ENCODE results near the gene SLC38A9.

SLC38A9 gene

DNA sequence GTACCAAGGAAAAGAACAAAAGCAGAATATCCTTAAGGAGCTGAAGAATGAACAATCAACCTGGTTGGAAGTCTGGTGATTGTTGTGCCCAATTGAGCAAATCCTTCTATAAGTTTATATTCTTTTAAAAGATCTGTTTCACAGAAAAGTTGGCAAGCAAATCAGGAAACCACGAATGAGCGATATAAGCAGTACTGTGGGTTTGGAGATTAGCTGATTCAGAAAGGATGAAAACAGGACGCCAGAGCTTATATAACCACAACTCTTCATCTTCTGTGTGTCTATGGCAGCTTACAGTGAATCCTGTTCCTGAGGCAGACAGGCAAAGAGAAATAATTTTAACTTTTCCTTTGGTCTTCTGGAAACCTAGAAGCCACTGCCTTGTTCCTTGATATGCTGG, 61.7 kb downstream of the SLC38A9 start:
- peak; percentile 17 for DNase-seq (ENCODE audit: low spot score)

GRCh38 chr5:55649963-55650362, 62.2 kb downstream of the SLC38A9 start:
- no peak for DNase-seq (ENCODE audit: low spot score)

- DNase-seq (ENCODE audit: low spot score): no peak
Observed at GRCh38 chr5:55645304-55645703, 66.8 kb downstream of the SLC38A9 start.

- DNase-seq (ENCODE audit: low spot score): no peak
Observed at GRCh38 chr5:55638455-55638854, 73.7 kb downstream of the SLC38A9 start.

DNA sequence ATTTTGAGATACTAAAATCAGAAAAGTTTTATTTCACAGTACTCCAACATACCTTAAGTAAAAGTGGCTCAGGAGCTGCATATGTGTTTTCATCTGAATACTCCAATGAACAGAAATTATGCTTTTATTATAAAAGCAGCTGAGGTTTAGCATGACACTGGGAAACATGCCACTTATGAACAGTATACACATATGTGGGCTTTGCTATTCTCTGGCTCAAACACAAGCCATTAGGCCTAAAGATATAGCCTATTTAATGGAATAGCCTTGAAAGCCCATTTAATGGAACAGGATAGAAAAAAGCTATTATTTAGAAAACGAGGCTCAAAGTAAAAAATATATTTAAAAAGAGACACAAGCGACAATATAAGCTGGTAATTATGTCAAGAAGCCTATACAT, 74.1 kb downstream of the SLC38A9 start:
- no peak for DNase-seq (ENCODE audit: low spot score)

- no peak for DNase-seq (ENCODE audit: low spot score)
Observed at GRCh38 chr5:55636683-55637082, 75.4 kb downstream of the SLC38A9 start.

DNA sequence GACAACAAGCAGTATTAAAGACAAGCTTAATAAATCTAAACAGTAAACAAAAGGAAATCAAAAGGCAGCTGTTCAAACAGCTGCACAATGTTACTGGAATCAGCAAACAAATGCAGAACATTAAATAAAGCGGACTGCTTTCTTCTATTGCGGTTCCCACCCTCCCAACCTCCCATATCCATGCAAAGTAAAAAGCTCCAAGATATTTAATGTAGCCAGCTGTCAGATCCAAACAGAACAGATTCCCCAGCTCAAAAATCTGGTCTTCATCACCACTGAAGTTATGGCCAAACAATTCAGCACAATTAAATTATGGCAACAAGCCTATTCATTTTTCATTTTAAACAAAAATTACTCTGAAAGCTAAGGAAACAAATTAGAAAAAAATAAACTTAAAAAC, 75.9 kb downstream of the SLC38A9 start:
- DNase-seq (ENCODE audit: low spot score): no peak

GRCh38 chr5:55634866-55635265, 77.3 kb downstream of the SLC38A9 start:
- DNase-seq (ENCODE audit: low spot score): no peak

- DNase-seq (ENCODE audit: low spot score): no peak
Observed at GRCh38 chr5:55634209-55634805, 77.8 kb downstream of the SLC38A9 start.

- DNase-seq (ENCODE audit: low spot score): no peak
Observed at GRCh38 chr5:55633574-55634208, 78.4 kb downstream of the SLC38A9 start.

DNA sequence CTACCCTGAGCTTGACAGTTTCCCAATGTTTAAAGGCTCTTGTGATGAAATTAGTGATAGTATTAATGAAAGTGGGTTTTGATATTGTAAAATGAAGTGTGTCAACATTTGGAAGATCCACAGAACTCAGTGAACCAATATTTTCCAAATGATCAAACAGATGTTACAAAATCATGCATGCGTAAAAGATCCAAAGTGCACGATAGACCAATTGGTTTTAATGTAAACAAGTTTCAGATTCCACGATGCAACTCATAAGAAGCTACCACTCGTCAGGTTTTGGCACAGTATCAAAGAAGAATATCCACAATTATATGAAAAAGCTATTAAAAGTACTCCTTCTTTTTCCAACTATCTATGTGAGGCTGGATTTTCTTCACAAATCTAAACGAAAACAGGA, 82.3 kb downstream of the SLC38A9 start:
- DNase-seq (ENCODE audit: low spot score): no peak

- no peak for DNase-seq (ENCODE audit: low spot score)
Observed at GRCh38 chr5:55626790-55627189, 85.3 kb downstream of the SLC38A9 start.

DNA sequence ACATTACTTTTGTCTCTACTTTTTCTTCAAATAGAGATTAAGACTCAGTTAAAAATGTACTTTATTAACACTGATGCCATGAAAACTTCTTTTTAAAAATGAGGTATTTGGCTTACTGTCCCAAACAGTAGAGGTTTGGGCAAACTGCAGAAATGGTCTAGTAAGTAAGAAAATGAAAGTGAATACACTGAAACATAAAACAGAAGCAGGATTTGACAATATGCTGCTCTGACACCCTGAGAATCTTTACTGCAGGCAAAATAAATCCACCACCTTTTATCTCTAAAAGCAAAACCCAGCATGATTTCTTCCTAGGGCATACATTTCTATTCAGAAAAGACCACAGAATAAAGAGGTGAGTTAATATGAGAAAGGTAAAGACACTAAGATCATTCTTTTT, 86.2 kb downstream of the SLC38A9 start:
- DNase-seq (ENCODE audit: low spot score): no peak

DNA sequence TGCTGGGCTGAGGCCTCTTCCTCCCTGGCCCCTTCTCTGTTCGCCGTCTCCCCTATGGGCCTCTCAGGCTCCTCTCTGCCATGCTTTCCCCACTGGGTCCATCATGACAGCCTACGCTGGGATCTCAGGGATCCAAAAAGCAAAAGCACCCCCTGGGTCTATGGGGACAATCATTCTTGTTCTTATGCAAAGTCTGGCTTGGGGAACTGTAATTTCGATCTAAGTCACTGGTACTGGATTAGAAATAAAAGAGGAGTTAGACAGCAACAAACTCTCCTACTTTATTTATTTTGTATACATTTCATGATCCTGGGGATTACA, 86.6 kb downstream of the SLC38A9 start:
- no peak for DNase-seq (ENCODE audit: low spot score)

GRCh38 chr5:55624841-55625588, 87.1 kb downstream of the SLC38A9 start:
- no peak for DNase-seq (ENCODE audit: low spot score)

DNA sequence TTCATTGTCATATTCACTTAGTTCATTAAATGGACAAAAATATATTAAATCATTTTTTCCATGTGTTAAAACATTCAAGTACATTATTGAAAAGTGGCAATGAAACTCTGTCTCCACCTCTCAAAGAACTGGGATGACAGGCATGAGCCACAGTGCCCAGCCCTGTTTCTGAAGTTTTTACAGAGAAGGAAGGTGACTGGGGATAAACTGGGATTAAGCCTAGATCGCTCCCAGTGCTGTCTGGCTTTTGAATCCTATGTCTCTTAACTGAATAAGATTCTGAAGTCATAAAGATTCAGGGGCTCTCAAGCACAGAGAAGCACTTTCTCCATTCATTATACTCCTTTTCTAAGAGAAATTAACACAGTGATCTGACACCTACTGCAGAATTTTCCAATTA, 88.3 kb downstream of the SLC38A9 start:
- no peak for DNase-seq (ENCODE audit: low spot score)

DNA sequence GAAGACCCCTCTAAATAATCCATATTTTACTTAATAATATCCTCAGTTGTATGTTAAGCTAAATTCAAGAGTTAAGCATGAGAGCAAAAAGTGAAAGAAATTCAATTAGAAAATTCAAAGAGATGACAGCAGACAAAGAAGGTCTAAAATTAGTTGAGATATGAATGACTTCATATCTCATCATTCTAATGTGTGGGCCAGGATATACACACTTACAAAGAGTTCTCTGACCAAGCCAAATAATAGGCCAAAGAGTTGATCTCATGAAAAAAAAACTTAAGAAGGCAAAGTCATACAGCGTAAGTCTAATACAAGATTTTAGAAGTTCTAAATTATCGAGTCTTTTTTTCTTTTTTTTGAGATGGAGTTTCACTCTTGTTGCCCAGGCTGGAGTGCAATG, 89.7 kb downstream of the SLC38A9 start:
- DNase-seq (ENCODE audit: low spot score): no peak

GRCh38 chr5:55621229-55621628, 90.9 kb downstream of the SLC38A9 start:
- no peak for DNase-seq (ENCODE audit: low spot score)

GRCh38 chr5:55620766-55621160, 91.4 kb downstream of the SLC38A9 start:
- DNase-seq (ENCODE audit: low spot score): no peak

DNA sequence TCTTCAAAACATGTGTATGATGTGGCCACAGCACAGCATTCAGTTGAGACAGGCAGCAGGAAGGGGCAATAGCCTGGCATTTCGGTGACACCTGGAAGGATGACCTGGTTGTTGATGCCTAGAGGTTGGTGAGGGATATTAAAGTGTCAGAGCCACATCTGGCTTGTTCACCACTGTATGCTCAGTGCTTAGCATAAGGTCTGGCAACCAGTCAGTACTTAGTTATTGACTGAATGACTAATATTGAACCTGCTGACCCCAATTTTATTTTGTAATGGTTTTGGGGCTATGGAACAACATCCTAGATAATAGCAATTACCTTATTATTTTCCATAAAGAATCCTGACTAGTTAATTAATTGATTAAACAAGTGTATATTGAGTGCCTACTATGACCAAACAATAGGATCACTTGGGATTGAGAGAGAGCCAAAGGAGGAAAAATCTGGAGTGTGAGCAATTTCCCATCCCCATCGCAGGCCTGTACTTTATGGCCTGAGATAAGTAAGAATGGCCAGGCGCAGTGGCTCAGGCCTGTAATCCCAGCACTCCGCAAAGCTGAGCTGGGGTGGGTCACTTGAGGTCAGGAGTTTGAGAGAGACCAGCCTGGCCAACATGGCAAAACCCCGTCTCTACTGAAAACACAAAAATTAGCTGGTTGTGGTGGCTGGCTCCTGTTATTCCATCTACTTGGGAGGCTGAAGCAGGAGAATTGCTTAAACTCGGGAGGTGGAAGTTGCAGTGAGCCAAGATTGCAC, 91.9 kb downstream of the SLC38A9 start:
- DNase-seq (ENCODE audit: low spot score): no peak

DNA sequence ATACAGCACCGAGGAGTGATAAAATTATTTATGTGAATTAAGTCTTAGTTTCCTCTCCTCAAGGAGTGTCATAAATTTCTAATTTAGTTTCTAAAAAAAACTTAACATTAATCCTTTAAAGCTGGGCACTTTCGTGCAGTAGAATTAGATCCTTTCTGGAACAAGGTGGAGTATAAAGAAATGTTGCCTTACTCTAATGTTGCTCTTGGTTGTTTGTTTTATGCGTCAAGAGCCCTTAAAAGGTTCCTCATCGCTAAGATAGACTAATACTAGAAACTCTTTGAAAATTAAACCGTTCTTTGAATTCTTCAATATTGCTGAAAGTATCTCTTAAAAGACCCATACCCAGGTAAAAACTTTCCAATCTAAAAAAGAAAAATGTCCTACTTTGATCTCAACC, 93.8 kb downstream of the SLC38A9 start:
- no peak for DNase-seq (ENCODE audit: low spot score)

DNA sequence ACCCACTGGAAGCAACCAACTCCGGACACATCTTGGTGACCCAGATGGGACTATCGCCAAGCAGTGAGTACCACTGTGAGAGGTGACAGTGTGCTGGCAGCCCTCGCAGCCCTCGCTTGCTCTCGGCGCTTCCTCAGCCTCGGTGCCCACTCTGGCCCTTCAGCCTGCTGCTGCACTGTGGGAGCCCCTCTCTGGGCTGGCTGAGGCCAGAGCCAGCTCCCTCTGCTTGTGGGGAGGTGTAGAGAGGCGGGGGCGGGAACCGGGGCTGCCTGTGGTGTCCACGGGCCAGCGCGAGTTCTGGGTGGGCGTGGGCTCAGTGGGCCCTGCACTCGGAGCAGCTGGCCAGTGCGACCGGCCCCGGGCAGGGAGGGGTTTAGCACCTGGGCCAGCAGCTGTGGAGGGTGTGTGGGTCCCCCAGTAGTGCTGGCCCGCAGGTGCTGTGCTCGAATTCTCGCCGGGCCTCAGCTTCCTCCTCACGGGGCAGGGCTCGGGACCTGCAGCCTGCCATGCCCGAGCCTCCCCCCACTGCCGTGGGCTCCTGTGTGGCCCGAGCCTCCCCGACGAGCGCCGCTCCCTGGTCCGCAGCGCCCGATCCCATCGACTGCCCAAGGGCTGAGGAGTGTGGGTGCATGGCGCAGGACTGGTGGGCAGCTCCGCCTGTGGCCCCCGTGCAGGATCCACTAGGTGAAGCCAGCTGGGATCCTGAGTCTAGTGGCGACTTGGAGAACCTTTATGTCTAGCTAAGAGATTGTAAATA, 98.8 kb downstream of the SLC38A9 start:
- no peak for DNase-seq (ENCODE audit: low spot score)

Measured in CD4-positive, alpha-beta T cell treated with Interleukin-2 at 100 ng/mL for 4 hours (primary cell).